B cell (primary cell): Measurements from ENCODE around the gene ACR. TPM values are rescaled to one million over a fixed set of nuclear protein-coding genes. Genes with fewer than 3 reads are reported as not detected.

Experiments
- ATAC-seq: fragments of 200-7000 bp; cut with Tn5 transposase; one replicate; pipeline ENCODE4 v1.10.0; 2021; ENCODE audit warnings: low read depth, mild to moderate bottlenecking, moderate number of reproducible peaks, moderate library complexity
- CTCF ChIA-PET: fragments of 350-600 bp; sonication (Branson Sonifier 250); formaldehyde crosslinking; loops from one replicate; lab custom pipeline; 2021; ENCODE audit warnings: antibody characterized with exemption, inconsistent platforms; lab: Charles Lee
- POLR2A ChIA-PET: fragments of 350-600 bp; sonication (Branson Sonifier 250); formaldehyde crosslinking; loops from one replicate; lab custom pipeline; 2021; ENCODE audit warnings: antibody characterized with exemption; lab: Charles Lee
- DNase-seq: peaks from one replicate; pipeline ENCODE4 v3.0.0; 2013
- H2AFZ ChIP-seq: 2 replicates; pipeline ENCODE4 v1.6.1; 2012; ENCODE audit warnings: mild to moderate bottlenecking, low read depth, low read length; ENCODE audit not compliant: insufficient read depth, poor library complexity, severe bottlenecking
- H3K27ac ChIP-seq, 2 donors: 1 replicate in 1 of 2; 2 replicates in 1 of 2; pipeline ENCODE4 v1.5.1; 2012 to 2013; ENCODE audit warnings: low read length in 2 of 2, mild to moderate bottlenecking in 2 of 2, moderate library complexity in 1 of 2
- H3K27me3 ChIP-seq, 4 experiments: fragments of 200-600 bp in 1 of 4; sonication (generic) in 1 of 4; replicated peaks in 1 of 4; 1 replicate in 2 of 4; 2 replicates in 2 of 4; pipeline versions ENCODE4 v1.6.1 to v1.7.0; 2013 to 2016; ENCODE audit warnings: low read length in 3 of 4, mild to moderate bottlenecking in 2 of 4, mixed read lengths in 1 of 4, moderate library complexity in 1 of 4; ENCODE audit not compliant: insufficient read depth in 4 of 4, control insufficient read depth in 3 of 4; ENCODE audit errors: control extremely low read depth in 1 of 4
- H3K36me3 ChIP-seq, 2 experiments: replicated peaks in 1 of 2; 1 replicate in 1 of 2; 2 replicates in 1 of 2; pipeline versions ENCODE4 v1.6.1 to v1.7.1; 2013; ENCODE audit warnings: low read length in 1 of 2; ENCODE audit not compliant: insufficient read depth in 2 of 2, control insufficient read depth in 1 of 2; ENCODE audit errors: control extremely low read depth in 1 of 2, extremely low read depth in 1 of 2
- H3K4me1 ChIP-seq, 2 donors: fragments of 200-600 bp in 1 of 2; sonication (generic) in 1 of 2; 1 replicate in 1 of 2; 2 replicates in 1 of 2; pipeline versions ENCODE4 v1.5.1 to v1.6.1; 2013 to 2017; ENCODE audit warnings: low read length in 2 of 2; ENCODE audit not compliant: control insufficient read depth in 2 of 2, insufficient read depth in 2 of 2
- H3K4me2 ChIP-seq: replicated peaks from 2 replicates; pipeline ENCODE3; 2012; ENCODE audit warnings: mild to moderate bottlenecking, low read depth, low read length; ENCODE audit not compliant: poor library complexity, severe bottlenecking
- H3K4me3 ChIP-seq, 5 experiments: fragments of 200-600 bp in 1 of 5; sonication (generic) in 1 of 5; 1 replicate in 3 of 5; 2 replicates in 2 of 5; pipeline versions ENCODE4 v1.5.1 to v1.7.0; 2011 to 2016; ENCODE audit warnings: low read length in 4 of 5, mild to moderate bottlenecking in 4 of 5, low read depth in 2 of 5, control low read depth in 1 of 5, moderate library complexity in 1 of 5; ENCODE audit not compliant: insufficient read depth in 1 of 5; ENCODE audit errors: control extremely low read depth in 1 of 5, extremely low read depth in 1 of 5
- H3K79me2 ChIP-seq: fragments of 200-600 bp; sonication (generic); one replicate; pipeline ENCODE4 v1.6.0; 2016; ENCODE audit warnings: low read length; ENCODE audit not compliant: control insufficient read depth, insufficient read depth
- H3K9ac ChIP-seq: fragments of 200-600 bp; sonication (generic); 2 replicates; pipeline ENCODE4 v1.6.1; 2017; ENCODE audit warnings: mild to moderate bottlenecking, low read length, moderate library complexity
- H3K9me3 ChIP-seq, 3 donors: one replicate each; pipeline versions ENCODE4 v1.6.1 to v1.7.1; 2013; ENCODE audit warnings: low read length in 2 of 3; ENCODE audit not compliant: control insufficient read depth in 2 of 3, insufficient read depth in 1 of 3; ENCODE audit errors: control extremely low read depth in 1 of 3
- H4K20me1 ChIP-seq: 2 replicates; pipeline ENCODE4 v1.6.0; 2012; ENCODE audit warnings: mild to moderate bottlenecking, low read length; ENCODE audit not compliant: insufficient read depth, control insufficient read depth, poor library complexity, severe bottlenecking
- H3K27ac Mint-ChIP-seq: one replicate; pipeline ENCODE4 v1.8.0; 2021; ENCODE audit warnings: mixed read lengths
- H3K27me3 Mint-ChIP-seq: one replicate; pipeline ENCODE4 v1.8.0; 2021; ENCODE audit warnings: mixed read lengths
- H3K4me1 Mint-ChIP-seq: one replicate; pipeline ENCODE4 v1.8.0; 2021; ENCODE audit warnings: mixed read lengths
- H3K4me3 Mint-ChIP-seq: one replicate; pipeline ENCODE4 v1.8.0; 2021; ENCODE audit warnings: mixed read lengths
- H3K9me3 Mint-ChIP-seq: one replicate; pipeline ENCODE4 v1.8.0; 2022; ENCODE audit warnings: mixed read lengths; ENCODE audit not compliant: insufficient read depth
- CTCF ChIP-seq: fragments of 200-600 bp; IDR thresholded peaks from one replicate; pipeline ENCODE4 v1.8.0; 2022; ENCODE audit warnings: antibody characterized with exemption, mild to moderate bottlenecking
- EZH2 ChIP-seq: IDR thresholded peaks from 2 replicates; pipeline ENCODE4 v1.6.1; 2012; ENCODE audit warnings: borderline replicate concordance, low read depth, mild to moderate bottlenecking, moderate library complexity, low read length; ENCODE audit not compliant: insufficient read depth, poor library complexity, severe bottlenecking
- WGBS: methylation state at CpG from one replicate; pipeline ENCODE4 v1.1.5; 2013; ENCODE audit warnings: missing lambda C conversion rate; ENCODE audit not compliant: insufficient coverage; 5-methylcytosine and 5-hydroxymethylcytosine counted together
- intact Hi-C: fragments of 100-400 bp; cut with micrococcal nuclease; formaldehyde crosslinking; loops from one replicate; pipeline ENCODE4 v1.10.0; 2022
- polyA plus RNA-seq: library from polyadenylated mRNA; depleted of rRNA; stranded (reverse); fragments of >200 nt; gene quantifications from 2 replicates; pipeline ENCODE4 v1.2.3, GENCODE V29; 2012
- total RNA-seq, 2 donors: library from RNA; stranded (reverse); fragments of 120-200 nt in 1 of 2; gene quantifications; 1 replicate in 1 of 2; 2 replicates in 1 of 2; pipeline versions ENCODE4 v1.2.3 to v1.2.4, GENCODE V29; 2013 to 2022

The ACR gene
- total and polyA plus RNA-seq, 2 donors (not counting 1 experiment from before 2014, with no cell fraction given): not detected

DNA sequence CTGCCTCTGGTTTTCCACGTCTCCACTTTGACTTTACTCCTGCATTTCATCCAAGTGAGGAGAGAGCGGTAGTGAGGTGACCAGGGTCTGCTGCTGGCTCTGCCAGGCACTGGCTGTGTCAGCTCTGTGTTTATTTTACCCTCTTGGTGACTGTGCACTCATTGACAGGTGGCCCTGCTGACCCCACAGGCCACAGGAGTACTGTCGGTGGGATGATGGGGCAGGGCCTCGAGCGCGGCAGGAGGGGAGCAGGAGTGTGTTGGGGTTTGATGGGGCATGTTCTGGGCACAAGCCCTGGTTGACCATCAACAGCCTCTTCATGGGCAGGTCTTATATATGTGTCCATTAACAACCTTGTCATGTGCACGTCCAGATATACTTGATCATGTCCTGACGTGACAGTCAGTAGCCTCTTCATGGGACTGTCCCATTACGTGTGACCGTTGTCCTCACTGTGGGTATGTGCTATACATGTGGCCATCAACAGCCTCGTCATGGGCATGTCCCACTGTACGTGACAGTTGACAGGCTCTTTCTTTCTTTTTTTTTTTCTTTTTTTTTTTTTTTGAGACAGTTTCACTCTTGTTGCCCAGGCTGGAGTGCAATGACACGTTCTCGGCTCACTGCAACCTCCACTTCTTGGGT, 31.4 kb upstream of the ACR start:
- Histone ChIP-seq H3K9ac (no peak overlapping the region), H3K36me3 (no peaks in the 10 kb centered on the region), H3K4me1 (no peaks in the 10 kb centered on the region), H4K20me1 (no peaks in the 10 kb centered on the region), H3K9me3 (peaks cover 0 to 4% (median 0%) of the 10 kb centered on the region in 3 donors), H3K4me2 (no peak overlapping the region), H3K79me2 (no peaks in the 10 kb centered on the region), H3K27ac (no peak overlapping the region), H3K27me3 (no peaks in the 10 kb centered on the region), H2AFZ (no peak overlapping the region), H3K4me3 (no peak overlapping the region)
- ATAC-seq (no peak), DNase-seq (no peak)
- ChIA-PET POLR2A (no interaction called here), CTCF (no interaction called here)
- 98% methylated on average over 6 of the region's 14 CpGs for WGBS
- peaks cover 10% of the 10 kb centered on the region for H3K27me3 Mint-ChIP-seq
- H3K4me3 Mint-ChIP-seq: no peak overlapping the region
- intact Hi-C loops: no loop called here
- H3K27ac Mint-ChIP-seq: no peak overlapping the region
- no peaks in the 10 kb centered on the region for H3K4me1 Mint-ChIP-seq
- no peak for TF ChIP-seq CTCF
- H3K9me3 Mint-ChIP-seq: peaks cover 4% of the 10 kb centered on the region

DNA sequence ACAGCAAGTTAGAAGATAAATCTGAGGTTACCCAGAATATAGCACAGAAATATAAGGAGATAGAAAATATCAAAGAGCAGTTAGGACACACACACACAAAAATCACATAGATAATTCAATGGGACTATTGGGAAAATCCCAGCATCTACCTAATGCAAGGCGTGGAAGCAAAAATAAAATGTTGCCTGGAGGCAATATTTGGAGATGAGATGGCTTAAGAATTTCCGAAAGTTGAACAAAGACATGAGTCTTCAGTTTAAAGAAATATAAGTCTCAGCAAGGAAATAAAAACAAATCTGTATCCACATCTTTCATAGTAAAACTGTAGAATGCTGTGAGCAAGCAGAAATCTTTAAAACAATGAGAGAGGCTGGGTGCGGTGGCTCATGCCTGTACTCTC, 29.5 kb upstream of the ACR start:
- WGBS: no CpG with 5 or more reads among the region's 3 CpGs
- Histone ChIP-seq H3K27ac (no peak overlapping the region), H4K20me1 (no peaks in the 10 kb centered on the region), H3K36me3 (no peaks in the 10 kb centered on the region), H3K9ac (no peak overlapping the region), H3K27me3 (no peaks in the 10 kb centered on the region), H3K9me3 (peaks cover 0 to 4% (median 0%) of the 10 kb centered on the region in 3 donors), H3K79me2 (no peaks in the 10 kb centered on the region), H3K4me2 (no peak overlapping the region), H2AFZ (no peak overlapping the region), H3K4me1 (no peaks in the 10 kb centered on the region), H3K4me3 (no peak overlapping the region)
- Mint-ChIP-seq H3K9me3 (peaks cover 4% of the 10 kb centered on the region), H3K27ac (no peak overlapping the region), H3K27me3 (peaks cover 9% of the 10 kb centered on the region), H3K4me3 (no peak overlapping the region), H3K4me1 (no peaks in the 10 kb centered on the region)
- POLR2A ChIA-PET: no interaction called here
- ATAC-seq: no peak
- intact Hi-C loops: no loop called here
- TF ChIP-seq CTCF: no peak
- TF ChIP-seq EZH2: no peak
- CTCF ChIA-PET: no interaction called here
- DNase-seq: no peak
